Measurements from ENCODE around the gene TUBD1. TPM values are rescaled to one million over a fixed set of nuclear protein-coding genes. Genes with fewer than 3 reads are reported as not detected.
A peak's percentile ranks its signal among the peaks of the same experiment; 100 is the strongest.
"Not testable (repeated sequence)": the region's sequence is repeated elsewhere in the genome, so short reads cannot be mapped to it uniquely, and the experiment has no call there.

TUBD1 gene
- total RNA-seq, 1 donor = 6.5 TPM

DNA sequence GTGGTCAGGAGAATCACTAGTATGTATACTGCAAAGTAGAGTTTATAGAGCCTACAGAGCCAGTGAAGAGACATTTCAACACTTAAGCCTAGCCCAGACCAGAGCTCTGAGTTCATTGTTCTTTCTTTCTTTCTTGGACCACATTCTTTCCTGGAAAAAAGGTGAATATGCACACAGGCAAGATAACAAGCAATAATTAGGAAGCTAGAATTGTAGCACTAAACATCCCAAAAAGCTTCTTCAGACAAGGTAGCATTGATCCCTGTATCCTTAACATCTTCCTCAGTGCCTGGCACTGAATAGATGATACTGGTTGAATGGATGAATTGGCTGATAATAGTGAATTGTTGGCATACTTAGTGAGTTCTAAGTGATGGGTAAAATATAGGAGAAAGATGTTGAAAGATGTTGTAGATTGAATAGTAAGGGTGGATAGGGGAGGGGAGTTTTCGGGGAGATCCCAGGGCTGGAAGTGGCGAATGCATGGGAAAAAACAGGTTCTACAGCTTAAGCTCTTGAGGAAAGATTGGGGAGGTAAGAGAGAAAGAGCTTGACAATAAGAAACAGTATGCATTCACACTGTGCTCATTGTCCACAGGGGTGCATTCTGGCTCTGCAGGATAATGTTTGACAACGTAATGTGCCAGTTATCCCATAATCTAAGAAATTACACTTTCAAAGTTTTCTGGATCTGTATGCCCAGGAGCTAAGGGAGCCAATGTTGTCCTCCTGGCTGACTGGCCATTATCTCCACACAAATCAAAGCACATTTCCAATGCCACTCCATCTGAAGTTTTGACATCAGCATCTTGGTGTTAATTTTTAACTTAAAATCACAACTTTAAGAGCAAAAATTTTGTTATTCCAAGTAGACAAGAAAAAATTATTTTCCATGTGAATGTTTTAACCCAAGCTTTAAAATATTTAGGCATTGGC is 35.6 kb downstream of the TUBD1 start:
- TF ChIP-seq, protein P1, sequence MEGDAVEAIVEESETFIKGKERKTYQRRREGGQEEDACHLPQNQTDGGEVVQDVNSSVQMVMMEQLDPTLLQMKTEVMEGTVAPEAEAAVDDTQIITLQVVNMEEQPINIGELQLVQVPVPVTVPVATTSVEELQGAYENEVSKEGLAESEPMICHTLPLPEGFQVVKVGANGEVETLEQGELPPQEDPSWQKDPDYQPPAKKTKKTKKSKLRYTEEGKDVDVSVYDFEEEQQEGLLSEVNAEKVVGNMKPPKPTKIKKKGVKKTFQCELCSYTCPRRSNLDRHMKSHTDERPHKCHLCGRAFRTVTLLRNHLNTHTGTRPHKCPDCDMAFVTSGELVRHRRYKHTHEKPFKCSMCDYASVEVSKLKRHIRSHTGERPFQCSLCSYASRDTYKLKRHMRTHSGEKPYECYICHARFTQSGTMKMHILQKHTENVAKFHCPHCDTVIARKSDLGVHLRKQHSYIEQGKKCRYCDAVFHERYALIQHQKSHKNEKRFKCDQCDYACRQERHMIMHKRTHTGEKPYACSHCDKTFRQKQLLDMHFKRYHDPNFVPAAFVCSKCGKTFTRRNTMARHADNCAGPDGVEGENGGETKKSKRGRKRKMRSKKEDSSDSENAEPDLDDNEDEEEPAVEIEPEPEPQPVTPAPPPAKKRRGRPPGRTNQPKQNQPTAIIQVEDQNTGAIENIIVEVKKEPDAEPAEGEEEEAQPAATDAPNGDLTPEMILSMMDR (IDR thresholded peaks at IDR 0.05; ENCODE audit: insufficient read depth, low read depth, low read length) = no peak
- DNase-seq (ENCODE audit: low read depth) = no peak
- H3K4me3 ChIP-seq (ENCODE audit: low read depth, low read length) = no peak overlapping the region

DNA sequence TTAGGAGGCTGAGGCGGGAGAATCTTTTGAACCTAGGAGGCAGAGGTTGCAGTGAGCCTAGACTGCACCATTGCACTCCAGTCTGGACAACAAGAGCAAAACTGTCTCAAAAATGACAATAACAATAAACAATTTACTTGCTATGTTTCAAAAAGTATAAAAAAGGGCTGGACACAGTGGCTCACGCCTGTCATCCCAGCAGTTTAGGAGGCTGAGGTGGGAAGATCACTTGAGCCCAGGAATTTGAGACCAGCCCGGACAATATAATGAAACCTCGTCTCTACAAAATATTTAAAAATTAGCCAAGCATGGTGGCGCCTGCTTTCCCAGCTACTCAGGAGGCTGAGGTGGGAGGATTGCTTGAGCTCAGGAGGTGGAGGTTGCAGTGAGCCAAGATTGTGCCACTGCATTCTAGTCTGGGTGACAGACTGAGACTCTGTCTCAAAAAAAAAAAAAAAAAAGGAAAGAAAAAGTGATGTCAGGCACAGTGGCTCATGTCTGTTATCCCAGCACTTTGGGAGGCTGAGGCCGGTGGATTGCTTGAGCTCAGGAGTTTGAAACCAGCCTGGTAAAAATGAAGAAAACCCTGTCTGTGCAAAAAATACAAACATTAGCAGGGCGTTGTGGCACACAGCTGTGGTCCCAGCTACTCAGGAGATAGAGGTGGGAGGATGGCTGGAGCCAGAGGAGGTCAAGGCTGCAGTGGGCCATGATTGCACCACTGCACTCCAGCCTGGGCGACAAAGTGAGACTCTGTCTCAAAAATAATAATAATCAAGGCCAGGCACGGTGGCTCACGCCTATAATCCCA is 38.6 kb downstream of the TUBD1 start:
- DNase-seq (ENCODE audit: low read depth); H3K4me3 ChIP-seq (ENCODE audit: low read depth, low read length): not testable (repeated sequence)

- peak; percentile 96 for DNase-seq (ENCODE audit: low read depth)
- H3K4me3 ChIP-seq (ENCODE audit: low read depth, low read length) = no peak overlapping the region
- TF ChIP-seq, protein P1 (IDR thresholded peaks at IDR 0.05; ENCODE audit: insufficient read depth, low read depth, low read length) = peak; percentile 60
Observed at GRCh38 chr17:59853168-59853918, 39.4 kb downstream of the TUBD1 start.

GRCh38 chr17:59852847-59853167 is 39.9 kb downstream of the TUBD1 start:
- DNase-seq (ENCODE audit: low read depth); H3K4me3 ChIP-seq (ENCODE audit: low read depth, low read length): not testable (repeated sequence)

DNA sequence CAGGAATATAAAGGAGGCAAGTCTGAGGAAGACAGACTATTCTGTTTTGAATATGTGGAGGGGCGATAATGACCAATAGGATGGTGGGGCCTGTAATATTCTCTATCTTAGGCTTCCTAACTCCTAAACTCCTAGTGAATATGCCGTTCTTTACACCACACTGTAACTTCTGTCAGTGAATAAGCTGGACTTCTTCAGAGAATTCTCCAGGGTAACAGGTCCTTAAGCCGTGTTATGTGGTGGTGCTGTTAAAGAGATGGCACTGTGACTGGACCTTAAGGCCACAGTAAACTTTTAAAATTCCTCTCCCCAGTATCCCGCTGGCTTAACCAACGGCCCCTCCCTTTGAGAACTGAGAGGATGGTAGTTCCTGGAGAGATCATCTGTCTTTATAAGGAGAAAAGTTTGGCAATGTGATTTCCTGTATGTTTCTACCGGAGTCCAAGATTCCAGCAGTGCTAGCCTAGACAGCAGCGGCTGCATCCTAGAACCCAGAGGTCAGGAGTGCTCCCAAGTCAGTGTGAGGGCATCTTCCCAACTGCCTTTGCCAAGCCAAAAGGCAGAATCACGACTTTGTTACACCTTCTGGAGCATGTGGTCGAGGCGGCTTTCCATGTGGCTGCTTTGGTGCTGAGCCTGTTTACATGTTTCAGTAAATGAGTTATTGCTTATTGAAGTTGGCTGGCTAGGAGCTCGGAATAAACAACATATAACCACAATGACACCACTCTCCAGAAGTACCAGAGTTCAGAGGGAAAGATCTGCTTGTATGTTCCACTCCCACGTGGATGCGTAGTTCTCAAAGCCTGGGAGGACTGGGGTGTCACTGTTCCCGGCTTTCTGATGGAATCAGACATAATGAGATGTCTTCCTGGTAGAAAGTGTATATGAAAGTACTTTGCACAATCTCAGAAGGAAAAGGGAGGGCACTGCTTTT is 41.0 kb downstream of the TUBD1 start:
- TF ChIP-seq, protein P1 (IDR thresholded peaks at IDR 0.05; ENCODE audit: insufficient read depth, low read depth, low read length) = no peak
- H3K4me3 ChIP-seq (ENCODE audit: low read depth, low read length) = no peak overlapping the region
- DNase-seq (ENCODE audit: low read depth) = peak; percentile 100

DNA sequence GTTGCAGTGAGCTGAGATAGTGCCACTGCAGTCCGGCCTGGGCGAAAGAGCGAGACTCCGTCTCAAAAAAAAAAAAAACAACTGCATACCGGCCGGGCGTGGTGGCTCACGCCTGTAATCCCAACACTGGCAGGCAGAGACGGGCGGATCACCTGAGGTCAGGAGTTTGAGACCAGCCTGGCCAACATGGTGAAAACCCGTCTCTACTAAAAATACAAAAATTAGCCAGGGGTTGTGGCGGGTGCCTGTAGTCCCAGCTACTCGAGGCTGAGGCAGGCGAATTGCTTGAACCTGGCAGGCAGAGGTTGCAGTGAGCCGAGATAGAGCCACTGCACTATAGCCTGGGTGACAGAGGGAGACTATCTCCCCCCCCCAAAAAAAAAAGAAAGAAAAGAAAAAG is 42.4 kb downstream of the TUBD1 start:
- not testable (repeated sequence) for H3K4me3 ChIP-seq (ENCODE audit: low read depth, low read length)

GRCh38 chr17:59848778-59849177 is 44.0 kb downstream of the TUBD1 start:
- TF ChIP-seq, protein P1 (IDR thresholded peaks at IDR 0.05; ENCODE audit: insufficient read depth, low read depth, low read length) = no peak
- peak; percentile 97 for DNase-seq (ENCODE audit: low read depth)
- H3K4me3 ChIP-seq (ENCODE audit: low read depth, low read length) = no peak overlapping the region

More for the DNA sequence above, 42.4 kb downstream of the TUBD1 start:
- DNase-seq (ENCODE audit: low read depth) = not testable (repeated sequence)

Measured in fibroblast of villous mesenchyme (primary cell).